CD14-positive monocyte (primary cell): ENCODE results near the gene RWDD4. TPM values are rescaled to one million over a fixed set of nuclear protein-coding genes. Genes with fewer than 3 reads are reported as not detected.

ENCODE experiments used
- DNase-seq, 3 donors: peaks; one replicate each; pipeline ENCODE4 v3.0.0-alpha.2; 2011 to 2022
- H2AFZ ChIP-seq: 2 replicates; pipeline ENCODE4 v1.6.0; 2012; ENCODE audit warnings: mild to moderate bottlenecking, low read depth, low read length, inconsistent platforms; ENCODE audit not compliant: insufficient read depth, poor library complexity, severe bottlenecking
- H3K27ac ChIP-seq, 2 donors: 1 replicate in 1 of 2; 2 replicates in 1 of 2; pipeline ENCODE4 v1.5.1; 2012 to 2013; ENCODE audit warnings: low read length in 2 of 2, control low read depth in 1 of 2, inconsistent platforms in 1 of 2, low read depth in 1 of 2, mild to moderate bottlenecking in 1 of 2
- H3K27me3 ChIP-seq, 2 donors: one replicate each; pipeline versions ENCODE4 v1.6.0 to v1.6.1; 2011 to 2013; ENCODE audit warnings: low read length in 2 of 2; ENCODE audit not compliant: control insufficient read depth in 2 of 2, insufficient read depth in 2 of 2
- H3K36me3 ChIP-seq, 2 donors: replicated peaks in 1 of 2; 1 replicate in 1 of 2; 2 replicates in 1 of 2; pipeline versions ENCODE4 v1.5.1 to v1.6.1; 2012 to 2013; ENCODE audit warnings: low read length in 2 of 2, control low read depth in 1 of 2, inconsistent platforms in 1 of 2, mild to moderate bottlenecking in 1 of 2; ENCODE audit not compliant: insufficient read depth in 2 of 2, control insufficient read depth in 1 of 2
- H3K4me1 ChIP-seq, 2 donors: 1 replicate in 1 of 2; 2 replicates in 1 of 2; pipeline versions ENCODE4 v1.5.1 to v1.6.1; 2012 to 2013; ENCODE audit warnings: low read length in 2 of 2, control low read depth in 1 of 2, inconsistent platforms in 1 of 2, mild to moderate bottlenecking in 1 of 2, moderate library complexity in 1 of 2; ENCODE audit not compliant: insufficient read depth in 2 of 2, control insufficient read depth in 1 of 2
- H3K4me2 ChIP-seq: replicated peaks from 2 replicates; pipeline ENCODE3; 2012; ENCODE audit warnings: low read length, moderate library complexity, mild to moderate bottlenecking; ENCODE audit not compliant: poor library complexity, severe bottlenecking; ENCODE audit errors: extremely low read depth
- H3K4me3 ChIP-seq, 3 experiments: fragments of 200-600 bp in 1 of 3; sonication (generic) in 1 of 3; replicated peaks in 1 of 3; 1 replicate in 2 of 3; 2 replicates in 1 of 3; pipeline ENCODE4 v1.5.1; 2011 to 2013; ENCODE audit warnings: low read length in 3 of 3, mild to moderate bottlenecking in 3 of 3, control low read depth in 2 of 3, low read depth in 2 of 3, inconsistent platforms in 1 of 3, moderate library complexity in 1 of 3
- H3K79me2 ChIP-seq: 2 replicates; pipeline ENCODE4 v1.6.0; 2012; ENCODE audit warnings: mild to moderate bottlenecking, control low read depth, inconsistent platforms, low read length, moderate library complexity; ENCODE audit not compliant: insufficient read depth
- H3K9ac ChIP-seq: 2 replicates; pipeline ENCODE4 v1.6.0; 2017; ENCODE audit warnings: low read length, mild to moderate bottlenecking; ENCODE audit not compliant: insufficient read depth, poor library complexity, severe bottlenecking
- H3K9me3 ChIP-seq, 2 donors: replicated peaks in 1 of 2; 1 replicate in 1 of 2; 2 replicates in 1 of 2; pipeline versions ENCODE4 v1.5.1 to v1.6.1; 2012 to 2013; ENCODE audit warnings: low read length in 2 of 2, control low read depth in 1 of 2; ENCODE audit not compliant: control insufficient read depth in 1 of 2, insufficient read depth in 1 of 2
- H4K20me1 ChIP-seq: 2 replicates; pipeline ENCODE4 v1.6.0; 2012; ENCODE audit warnings: mild to moderate bottlenecking, low read length, control low read depth, moderate library complexity; ENCODE audit not compliant: insufficient read depth
- H3K27ac Mint-ChIP-seq, 7 donors: one replicate each; pipeline ENCODE4 v1.8.0; 2020; ENCODE audit warnings: mild to moderate bottlenecking in 7 of 7, mixed read lengths in 7 of 7, moderate library complexity in 6 of 7, inconsistent platforms in 2 of 7
- H3K27me3 Mint-ChIP-seq, 3 donors: one replicate each; pipeline ENCODE4 v1.8.0; 2021 to 2022; ENCODE audit warnings: low read depth in 3 of 3, mild to moderate bottlenecking in 3 of 3, mixed read lengths in 3 of 3, moderate library complexity in 3 of 3, inconsistent platforms in 1 of 3
- H3K36me3 Mint-ChIP-seq, 2 donors: one replicate each; pipeline ENCODE4 v1.8.0; 2020; ENCODE audit warnings: mixed read lengths in 2 of 2, inconsistent platforms in 1 of 2, mild to moderate bottlenecking in 1 of 2
- H3K4me1 Mint-ChIP-seq: one replicate; pipeline ENCODE4 v1.8.0; 2020; ENCODE audit warnings: mild to moderate bottlenecking, mixed read lengths
- H3K4me3 Mint-ChIP-seq, 2 donors: one replicate each; pipeline ENCODE4 v1.8.0; 2020; ENCODE audit warnings: mild to moderate bottlenecking in 2 of 2, mixed read lengths in 2 of 2, moderate library complexity in 1 of 2
- H3K9me3 Mint-ChIP-seq, 7 donors: one replicate each; pipeline ENCODE4 v1.8.0; 2020 to 2022; ENCODE audit warnings: mixed read lengths in 7 of 7, mild to moderate bottlenecking in 6 of 7, moderate library complexity in 6 of 7, inconsistent platforms in 2 of 7
- CTCF ChIP-seq: fragments of 200-600 bp; IDR thresholded peaks from one replicate; pipeline ENCODE4 v1.8.0; 2022; ENCODE audit warnings: antibody characterized with exemption, mild to moderate bottlenecking
- WGBS: methylation state at CpG from one replicate; pipeline ENCODE4 v1.1.5; 2013; ENCODE audit warnings: missing lambda C conversion rate; ENCODE audit not compliant: insufficient coverage; 5-methylcytosine and 5-hydroxymethylcytosine counted together
- intact Hi-C, 2 donors: fragments of 100-400 bp; cut with micrococcal nuclease; formaldehyde crosslinking; loops; one replicate each; pipeline versions ENCODE4 v1.15.0 to v1.15.1; 2023
- polyA plus RNA-seq, 3 donors: library from polyadenylated mRNA; depleted of rRNA in 1 of 3; unstranded in 2 of 3; stranded (reverse) in 1 of 3; fragments of 300-500 nt in 2 of 3; fragments of >200 nt in 1 of 3; fragmentation: Illumina TruSeq in 2 of 3; gene quantifications; 1 replicate in 2 of 3; 2 replicates in 1 of 3; pipeline ENCODE4 v1.2.3, GENCODE V29; 2012 to 2021

Gene RWDD4
- polyA plus RNA-seq, 3 donors: 4.4 to 21.2 (median 16.5) TPM

GRCh38 chr4:183637461-183637860, 21.5 kb downstream of the RWDD4 start:
- no peak overlapping the region for H3K4me2 ChIP-seq
- WGBS: 95% methylated on average over 3 of the region's 3 CpGs
- no peaks in the 10 kb centered on the region for H3K4me1 ChIP-seq
- H3K9ac ChIP-seq: no peak overlapping the region
- H3K9me3 ChIP-seq: no peaks in the 10 kb centered on the region
- DNase-seq: no peak
- H4K20me1 ChIP-seq: no peaks in the 10 kb centered on the region
- no peak overlapping the region for H3K4me3 ChIP-seq
- no peak overlapping the region for H3K27ac ChIP-seq
- peaks cover 1 to 4% of the 10 kb centered on the region in 2 donors for H3K36me3 ChIP-seq
- Mint-ChIP-seq H3K4me3 (no peak overlapping the region), H3K4me1 (no peaks in the 10 kb centered on the region), H3K27me3 (peaks cover 0 to 2% (median 0%) of the 10 kb centered on the region in 3 donors), H3K9me3 (peaks cover 0 to 2% (median 0%) of the 10 kb centered on the region in 7 donors), H3K36me3 (peaks cover 7 to 13% of the 10 kb centered on the region in 2 donors), H3K27ac (no peak overlapping the region)
- intact Hi-C loops: no loop called here
- TF ChIP-seq CTCF: no peak
- H2AFZ ChIP-seq: no peak overlapping the region
- H3K79me2 ChIP-seq: no peaks in the 10 kb centered on the region
- H3K27me3 ChIP-seq: no peaks in the 10 kb centered on the region

- no peaks in the 10 kb centered on the region for H3K4me1 Mint-ChIP-seq
- Histone ChIP-seq H3K9ac (no peak overlapping the region), H3K27me3 (no peaks in the 10 kb centered on the region), H3K9me3 (no peaks in the 10 kb centered on the region), H3K27ac (no peak overlapping the region), H2AFZ (no peak overlapping the region), H3K4me3 (no peak overlapping the region), H4K20me1 (no peaks in the 10 kb centered on the region), H3K79me2 (no peaks in the 10 kb centered on the region), H3K36me3 (no peaks in the 10 kb centered on the region), H3K4me2 (no peak overlapping the region), H3K4me1 (no peaks in the 10 kb centered on the region)
- peak overlapping the region in 1 of 7 donors; percentile 55 for H3K27ac Mint-ChIP-seq
- intact Hi-C loops: no loop called here
- 83% methylated on average over 1 of the region's 5 CpGs for WGBS
- H3K27me3 Mint-ChIP-seq: peaks cover 0 to 2% (median 0%) of the 10 kb centered on the region in 3 donors
- H3K36me3 Mint-ChIP-seq: peaks cover 4 to 11% of the 10 kb centered on the region in 2 donors
- no peak overlapping the region for H3K4me3 Mint-ChIP-seq
- DNase-seq: no peak
- TF ChIP-seq CTCF: no peak
- no peaks in the 10 kb centered on the region for H3K9me3 Mint-ChIP-seq
Measured at GRCh38 chr4:183636923-183637322, 22.1 kb downstream of the RWDD4 start.
